ENCODE data around the gene SUPT3H.

DNA sequence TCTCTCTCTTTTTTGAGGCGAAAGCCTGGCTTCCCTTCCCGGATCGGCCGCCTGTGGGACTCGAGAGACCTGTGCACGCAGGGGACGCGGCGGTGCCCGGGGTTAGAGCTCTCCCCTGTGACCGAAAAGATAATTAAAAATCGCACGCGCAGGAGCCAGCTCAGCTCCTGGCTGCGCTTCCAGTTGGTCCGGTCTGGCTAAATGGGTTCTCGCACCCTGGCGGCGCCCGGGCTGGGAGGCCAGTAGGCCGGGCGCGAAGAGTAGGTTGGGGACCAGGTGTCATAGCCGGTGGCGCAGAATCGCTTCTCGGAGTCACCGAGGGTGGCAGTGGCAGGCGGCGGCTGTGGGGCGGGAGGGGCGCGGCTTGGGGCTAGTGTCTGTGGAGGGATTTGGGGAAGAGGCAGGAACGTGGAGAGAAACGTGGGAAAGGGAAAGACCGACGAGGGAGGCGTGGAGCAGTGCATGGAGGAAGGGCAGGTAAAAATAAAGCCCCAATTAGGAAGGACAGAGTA is 41.9 kb upstream of the SUPT3H start:
- TF ChIP-seq CTCF (IDR thresholded peaks at IDR 0.05; ENCODE audit: low read depth, low read length, missing input control), result peak; percentile 35
- no peak for TF ChIP-seq TAF1 (conservative IDR thresholded peaks at IDR 0.05)
